ENCODE data around the gene TERB1. TPM values are rescaled to one million over a fixed set of nuclear protein-coding genes. Genes with fewer than 3 reads are reported as not detected.
"Not testable (repeated sequence)": the region's sequence is repeated elsewhere in the genome, so short reads cannot be mapped to it uniquely, and the experiment has no call there.

TERB1 gene
- total RNA-seq, 1 donor from 2014 or later, result 0.07 TPM

DNA sequence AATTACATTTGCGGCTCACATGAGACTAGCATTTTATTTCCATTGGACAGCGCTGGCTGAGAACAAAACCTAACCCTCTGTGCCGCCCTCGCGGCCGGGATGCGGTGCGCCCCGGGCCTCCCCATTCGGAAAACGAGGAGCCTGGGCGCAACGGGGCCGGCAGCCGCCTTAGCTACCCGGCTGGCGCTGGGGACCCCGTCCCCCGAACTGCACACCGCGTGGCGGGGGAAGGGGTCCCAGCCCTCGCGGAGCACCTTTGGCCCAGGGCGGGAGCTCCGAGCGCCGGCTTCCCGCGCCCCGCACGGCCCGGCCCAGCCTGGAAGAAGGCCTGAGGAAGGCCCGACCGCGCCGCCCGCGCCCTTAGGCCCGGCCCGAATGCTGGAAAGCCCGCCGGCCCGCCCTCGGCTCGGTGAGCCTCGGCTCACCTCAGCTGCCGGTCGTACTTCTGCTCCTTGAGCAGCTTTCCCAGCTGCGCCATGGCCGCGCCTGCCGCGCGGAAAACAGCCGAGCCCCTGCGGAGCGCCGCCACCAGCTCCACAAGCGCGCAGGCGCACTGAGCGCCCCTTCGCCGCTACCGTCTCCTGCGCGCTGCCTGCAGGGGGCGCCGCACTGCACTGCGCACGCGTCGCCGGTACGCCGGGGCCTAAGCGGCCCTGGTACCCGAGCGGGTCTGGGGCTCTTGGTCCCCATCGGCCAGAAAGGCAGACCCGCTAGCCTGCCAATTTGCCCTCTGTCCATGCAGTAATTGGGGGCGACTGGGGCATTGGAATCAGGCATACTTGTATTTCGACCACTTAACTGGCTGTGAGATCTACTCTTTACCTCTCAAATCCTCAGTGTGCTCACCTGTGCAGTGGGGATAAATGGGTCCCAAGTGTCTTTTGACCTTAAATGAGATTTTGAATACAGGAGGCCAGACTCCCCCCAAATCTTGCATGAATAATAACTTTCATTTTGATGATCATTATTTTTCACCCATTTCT, 29.3 kb upstream of the TERB1 start, which contains the start of gene NAE1:
TSS of gene NAE1 (minus strand) at position 555 of the 983 bp plus-strand sequence. CDS start at position 478, 77 bp downstream.
- peak; percentile 36 for DNase-seq (ENCODE audit: low read depth, low spot score)

DNA sequence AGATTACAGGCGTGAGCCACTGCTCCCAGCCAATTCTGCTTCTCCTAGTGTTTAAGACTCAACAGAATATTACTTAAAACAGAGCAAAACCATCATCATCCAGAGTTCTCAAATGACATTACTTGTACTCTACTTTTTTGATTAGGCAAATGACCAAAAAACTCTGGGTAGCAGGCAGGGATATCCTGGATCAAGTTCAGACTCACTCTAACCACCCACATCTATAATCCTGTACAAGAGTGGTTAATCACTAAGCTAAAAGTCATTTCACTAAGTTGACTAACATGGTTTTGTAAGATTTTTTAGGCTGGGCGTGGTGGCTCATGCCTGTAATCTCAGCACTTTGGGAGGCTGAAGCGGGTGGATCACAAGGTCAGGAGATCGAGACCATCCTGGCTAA, 22.6 kb upstream of the TERB1 start:
- DNase-seq (ENCODE audit: low read depth, low spot score), result no peak

DNA sequence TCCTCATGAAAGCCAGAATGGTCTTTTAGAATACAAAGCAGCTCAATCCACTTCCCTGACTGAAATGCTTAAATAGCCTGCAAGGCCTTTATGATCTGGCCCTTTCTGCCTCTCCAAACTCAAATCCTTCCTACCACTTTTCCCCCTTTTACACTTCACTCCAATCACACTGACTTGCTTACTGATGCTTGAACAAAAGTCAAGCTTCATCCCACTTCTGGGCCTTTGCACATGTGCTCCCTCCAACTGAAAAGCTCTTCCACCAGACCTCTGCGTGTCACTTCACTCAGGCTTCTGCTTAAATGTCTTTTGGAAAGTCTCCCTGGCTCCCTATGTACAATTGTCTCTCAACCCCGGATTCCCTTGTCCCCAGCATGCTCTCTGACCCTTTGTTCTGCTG, 13.3 kb upstream of the TERB1 start:
- no peak for DNase-seq (ENCODE audit: low read depth, low spot score)

DNA sequence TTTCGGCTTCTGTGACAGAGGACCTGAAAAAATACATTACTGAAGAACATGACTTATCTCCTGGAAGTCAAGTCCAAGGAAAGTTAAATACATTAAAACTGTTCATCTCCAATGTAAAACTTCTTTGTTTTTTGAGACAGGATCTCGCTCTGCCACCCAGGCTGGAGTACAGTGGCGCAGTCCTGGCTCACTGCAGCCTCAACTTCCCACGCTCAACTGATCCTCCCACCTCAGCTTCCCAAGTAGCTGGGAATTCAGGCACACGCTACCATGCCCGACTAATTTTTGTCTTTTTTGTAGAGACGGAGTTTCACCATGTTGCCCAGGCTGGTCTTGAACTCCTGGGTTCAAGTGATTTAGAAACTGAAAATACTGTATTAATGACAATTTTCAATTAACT, 9.7 kb upstream of the TERB1 start:
- DNase-seq (ENCODE audit: low read depth, low spot score), result no peak

DNA sequence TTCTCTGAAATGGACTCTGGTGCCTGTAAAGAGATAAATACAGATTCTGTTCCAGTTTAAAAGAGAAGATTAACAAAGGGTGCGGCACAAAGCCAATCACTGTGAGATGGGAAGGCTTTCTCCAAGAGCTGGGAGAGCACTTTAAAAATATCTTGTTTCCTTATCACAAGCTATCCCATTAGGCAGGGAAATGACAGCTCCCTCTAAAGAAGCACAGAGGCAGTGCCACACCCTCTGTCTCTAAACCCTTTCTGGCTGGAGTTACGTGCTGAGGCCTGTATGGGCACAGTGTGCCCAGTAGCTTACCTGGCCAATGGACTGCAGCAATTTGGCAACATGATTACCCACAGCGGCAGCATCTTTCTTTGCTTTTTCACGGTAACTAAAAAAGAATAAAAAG, 9.0 kb upstream of the TERB1 start:
- DNase-seq (ENCODE audit: low read depth, low spot score), result no peak

DNA sequence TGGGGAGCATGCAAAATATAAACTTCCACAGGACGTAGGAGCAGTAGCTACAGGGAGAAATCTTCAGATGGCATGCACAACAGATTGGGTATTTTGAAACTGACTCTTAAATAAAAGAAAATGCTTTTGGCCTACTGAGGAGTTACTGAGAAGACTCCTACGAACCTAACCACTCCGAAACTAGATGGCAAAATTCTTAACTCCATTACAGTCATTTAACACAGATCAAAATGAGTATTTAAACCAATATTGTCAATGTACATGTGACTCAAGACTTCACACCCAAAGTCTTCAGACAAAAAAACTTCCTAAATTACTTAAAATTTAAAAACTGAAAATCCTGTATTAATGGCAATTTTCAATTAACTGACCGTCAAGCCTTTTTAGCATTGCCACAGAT, 8.4 kb upstream of the TERB1 start:
- DNase-seq (ENCODE audit: low read depth, low spot score), result no peak

DNA sequence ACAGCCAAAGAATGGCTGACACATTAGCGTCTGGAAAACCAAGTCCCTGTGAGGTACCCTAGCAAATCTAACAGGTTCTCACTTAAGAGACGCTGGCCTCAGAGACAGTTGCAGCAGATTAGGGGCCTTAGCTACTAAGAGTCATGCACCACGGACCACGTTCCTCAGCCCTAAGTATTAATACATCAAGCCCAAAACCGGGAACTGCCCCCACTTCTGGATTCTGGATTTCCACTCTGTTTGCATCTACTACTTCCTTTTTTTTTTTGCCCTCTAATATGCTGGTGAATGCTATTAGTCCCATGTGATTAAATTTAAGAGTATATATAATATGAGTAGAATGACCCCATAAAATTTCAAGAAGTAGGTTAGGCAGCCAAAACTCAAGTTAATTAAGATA, 775 bp upstream of the TERB1 start:
- DNase-seq (ENCODE audit: low read depth, low spot score), result no peak

DNA sequence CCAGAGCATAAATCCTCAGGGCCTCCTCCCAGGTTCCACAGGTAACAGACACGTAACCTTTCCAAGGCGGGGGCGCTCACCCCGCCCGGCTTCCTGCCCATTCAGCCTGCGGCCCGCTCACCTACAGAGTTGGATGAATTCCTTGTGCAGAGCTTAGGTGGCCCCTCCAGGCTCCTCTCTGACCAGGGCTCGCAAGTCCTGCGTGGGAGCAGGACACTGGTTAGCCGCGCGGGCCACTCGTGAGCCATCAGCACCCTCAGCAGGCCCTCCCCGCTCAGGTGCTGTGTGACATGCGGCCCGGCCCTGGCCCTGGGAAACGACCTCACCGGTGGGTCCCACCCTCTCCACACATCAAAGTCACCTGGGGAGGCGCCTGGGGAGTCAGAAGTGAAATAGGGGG, 528 bp downstream of the TERB1 start:
- DNase-seq (ENCODE audit: low read depth, low spot score), result no peak

DNA sequence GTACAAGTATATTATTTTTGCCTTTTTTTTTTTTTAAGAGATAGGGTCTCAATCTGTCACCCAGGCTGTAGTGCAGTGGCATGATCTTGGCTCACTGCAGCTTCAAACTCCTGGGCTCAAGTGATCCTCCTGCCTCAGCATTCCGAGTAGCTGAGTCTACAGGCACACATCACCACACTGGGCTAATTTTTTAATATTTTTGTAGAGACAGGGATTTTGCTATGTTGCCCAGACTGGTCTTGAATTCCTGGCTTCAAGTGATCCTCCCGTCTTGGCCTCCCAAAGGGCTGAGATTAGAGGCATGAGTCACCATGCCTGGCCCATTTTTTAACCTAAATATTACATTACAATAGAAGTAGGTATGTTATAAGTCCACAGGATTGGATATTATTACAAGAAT, 3.2 kb downstream of the TERB1 start:
- no peak for DNase-seq (ENCODE audit: low read depth, low spot score)

DNA sequence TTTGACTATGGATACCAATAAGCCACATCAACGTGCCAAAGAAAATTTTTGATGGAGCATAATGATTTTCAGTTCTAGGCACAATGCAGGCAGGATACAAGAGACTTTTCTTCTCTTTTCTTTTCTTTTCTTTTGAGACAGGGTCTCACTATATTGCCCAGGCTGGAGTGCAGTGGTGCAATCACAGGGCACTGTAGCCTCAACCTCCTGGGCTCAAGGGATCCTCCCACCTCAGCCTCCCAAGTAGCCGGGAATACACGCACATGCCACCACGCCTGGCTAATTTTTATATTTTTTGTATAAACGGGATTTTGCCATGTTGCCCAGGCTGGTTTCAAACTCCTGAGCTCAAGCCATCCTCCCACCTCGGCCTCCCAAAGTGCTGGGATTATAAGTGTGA, 7.4 kb downstream of the TERB1 start:
- DNase-seq (ENCODE audit: low read depth, low spot score), result not testable (repeated sequence)

DNA sequence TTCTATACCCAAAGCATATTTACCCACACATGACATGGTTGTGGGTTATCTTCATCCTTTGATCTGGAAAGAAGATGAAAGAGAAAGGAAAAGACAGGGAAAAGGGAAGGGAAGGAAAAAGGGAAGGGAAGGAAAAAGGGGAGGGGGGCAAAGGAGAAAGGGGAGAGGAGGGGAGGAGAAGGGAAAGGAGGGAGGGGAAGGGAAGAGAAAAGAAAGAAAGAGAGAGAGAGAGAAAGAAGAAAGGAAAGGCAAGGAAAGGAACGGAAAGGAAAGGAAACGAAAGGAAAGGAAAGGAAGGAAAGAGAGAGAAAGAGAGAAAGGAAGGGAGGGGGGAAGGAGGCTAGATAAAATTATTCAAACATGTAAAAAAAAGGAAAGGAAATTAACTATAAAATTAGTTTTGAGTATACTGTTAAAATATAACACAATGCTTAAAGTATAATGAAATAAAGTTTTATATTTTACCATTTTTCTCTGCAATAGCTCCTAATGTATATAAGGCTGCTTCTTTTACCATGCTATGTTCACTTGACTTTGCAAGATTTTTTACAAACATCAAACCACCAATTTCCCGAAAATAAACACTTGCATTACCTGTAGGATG, 11.2 kb downstream of the TERB1 start:
- DNase-seq (ENCODE audit: low read depth, low spot score), result no peak

DNA sequence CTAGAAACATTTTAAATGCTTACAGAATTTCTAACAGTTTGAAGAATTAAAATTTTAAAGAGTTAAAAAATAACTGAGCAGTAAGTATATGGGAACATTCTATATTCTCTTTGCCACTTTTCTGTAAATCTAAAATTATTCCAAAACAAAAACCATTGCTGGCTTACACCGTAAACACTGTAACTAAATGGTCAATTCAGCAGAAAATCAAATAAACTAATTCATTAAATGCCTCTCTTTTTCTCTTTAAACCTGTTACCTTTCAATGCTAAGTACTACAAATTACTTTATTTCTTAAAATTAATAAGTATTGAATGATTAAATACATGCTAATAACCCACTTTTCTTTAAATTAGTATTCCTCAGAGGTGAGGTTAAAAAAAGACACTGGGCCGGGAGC, 14.0 kb downstream of the TERB1 start:
- DNase-seq (ENCODE audit: low read depth, low spot score), result no peak

DNA sequence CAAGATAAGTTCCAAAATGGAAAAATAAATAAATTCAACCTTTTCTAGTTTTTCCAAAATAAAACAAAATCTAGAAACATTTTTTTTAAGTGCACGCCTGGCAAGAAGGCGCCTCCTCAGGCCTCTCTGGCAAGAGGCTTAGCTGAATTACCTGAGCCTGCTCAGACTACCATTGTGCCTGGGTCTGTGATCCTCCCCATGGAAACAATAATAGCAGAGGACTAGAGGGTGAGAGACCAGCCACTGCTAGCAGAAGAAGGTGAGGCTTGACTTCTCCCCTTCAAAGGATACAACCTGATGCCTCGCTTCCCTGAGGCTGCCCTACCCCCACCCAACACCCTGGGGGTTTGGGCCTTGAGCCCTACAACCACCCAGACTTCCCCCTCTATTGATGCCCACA, 14.8 kb downstream of the TERB1 start:
- no peak for DNase-seq (ENCODE audit: low read depth, low spot score)

DNA sequence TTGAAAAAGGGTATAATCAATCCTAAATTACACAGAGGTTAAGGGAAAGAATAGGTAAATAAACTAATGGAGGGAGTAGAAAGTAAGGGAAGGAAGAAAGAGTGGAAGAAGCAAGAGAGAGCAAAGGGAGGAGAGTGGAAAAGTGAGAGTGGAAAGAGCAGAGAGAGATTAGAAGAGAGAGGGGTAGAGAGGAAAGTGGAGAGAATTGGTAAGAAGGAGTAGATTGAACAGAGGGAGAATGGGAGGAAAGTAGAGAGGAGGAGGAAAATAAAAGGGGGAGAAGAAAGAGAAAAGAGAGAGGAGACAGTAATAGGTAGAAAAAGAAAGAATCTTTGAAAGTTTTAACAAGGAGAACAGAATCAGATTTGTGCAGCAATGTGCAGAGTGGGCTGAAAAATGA, 24.9 kb downstream of the TERB1 start:
- DNase-seq (ENCODE audit: low read depth, low spot score), result no peak

DNA sequence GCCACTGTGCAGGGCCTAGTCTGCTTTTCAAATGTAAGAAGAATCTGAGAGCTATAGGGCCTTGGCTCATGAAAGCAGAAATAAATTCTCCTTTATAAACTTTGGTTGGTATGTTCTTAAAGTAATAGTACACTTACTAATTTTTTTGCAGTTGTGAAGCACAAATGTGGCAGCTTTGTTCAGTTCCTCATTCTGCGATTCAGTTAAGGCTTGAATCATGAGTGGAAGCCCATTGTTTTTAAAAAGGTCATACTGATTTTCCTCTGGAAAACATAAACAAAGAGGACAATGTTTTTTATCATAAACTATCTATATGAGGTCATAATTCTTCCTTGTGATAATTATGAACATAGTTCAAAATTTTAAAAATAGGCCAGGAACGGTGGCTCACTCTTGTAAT, 26.4 kb downstream of the TERB1 start:
- no peak for DNase-seq (ENCODE audit: low read depth, low spot score)

DNA sequence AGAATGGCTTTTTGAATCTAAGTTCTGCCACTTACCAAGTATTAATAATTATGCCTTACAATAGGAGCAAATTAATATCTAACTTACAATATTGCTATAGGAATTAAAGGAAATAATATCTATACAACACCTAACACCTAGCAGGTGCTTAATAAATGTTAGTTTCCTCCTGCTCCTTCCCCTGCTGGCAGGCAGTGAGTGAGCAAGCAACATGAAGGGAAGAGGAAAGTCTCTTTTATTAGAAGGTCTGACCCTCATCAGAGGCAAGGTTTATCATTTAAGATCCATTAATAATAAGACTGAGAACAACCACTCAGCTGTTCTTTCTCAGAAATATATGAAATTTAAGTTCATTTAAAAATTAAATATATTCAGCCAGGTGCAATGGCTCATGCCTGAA, 43.3 kb downstream of the TERB1 start:
- no peak for DNase-seq (ENCODE audit: low read depth, low spot score)

DNA sequence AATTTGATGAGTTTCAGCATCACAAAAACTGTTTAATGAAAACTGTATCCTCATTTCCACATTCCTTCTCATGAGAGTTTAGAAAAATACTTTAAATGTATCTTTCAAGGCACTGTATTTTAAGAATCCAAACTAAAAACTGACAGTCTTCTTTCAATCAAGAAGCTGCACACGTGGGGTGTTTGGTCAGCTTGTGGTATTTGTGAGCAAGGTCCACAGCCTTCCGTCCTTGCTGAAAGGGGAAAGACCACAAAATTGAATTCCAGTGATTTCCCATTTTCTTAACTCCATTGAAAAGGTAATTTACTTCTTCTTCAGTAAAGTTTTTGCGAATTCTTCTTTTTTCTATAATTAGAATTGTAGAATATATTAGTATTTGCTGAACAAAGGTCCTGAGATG, 46.6 kb downstream of the TERB1 start:
- no peak for DNase-seq (ENCODE audit: low read depth, low spot score)

DNA sequence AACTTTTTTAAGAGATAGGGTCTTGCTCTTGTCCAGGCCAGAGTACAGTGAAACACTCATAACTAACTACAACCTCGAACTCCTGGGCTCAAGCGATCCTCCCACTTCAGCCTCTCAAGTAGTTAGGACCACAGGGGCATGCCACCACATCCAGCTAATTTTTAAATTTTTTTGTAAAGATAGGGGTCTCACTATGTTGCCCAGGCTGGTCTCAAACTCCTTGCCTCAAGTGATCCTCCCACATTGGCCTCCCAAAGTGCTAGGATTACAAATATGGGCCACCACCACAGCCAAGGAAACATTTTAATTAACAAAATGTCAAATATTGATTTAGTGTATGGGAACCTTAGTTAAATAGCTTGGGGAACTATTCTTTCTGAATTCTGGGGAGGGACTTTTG, 47.2 kb downstream of the TERB1 start:
- DNase-seq (ENCODE audit: low read depth, low spot score), result no peak

DNA sequence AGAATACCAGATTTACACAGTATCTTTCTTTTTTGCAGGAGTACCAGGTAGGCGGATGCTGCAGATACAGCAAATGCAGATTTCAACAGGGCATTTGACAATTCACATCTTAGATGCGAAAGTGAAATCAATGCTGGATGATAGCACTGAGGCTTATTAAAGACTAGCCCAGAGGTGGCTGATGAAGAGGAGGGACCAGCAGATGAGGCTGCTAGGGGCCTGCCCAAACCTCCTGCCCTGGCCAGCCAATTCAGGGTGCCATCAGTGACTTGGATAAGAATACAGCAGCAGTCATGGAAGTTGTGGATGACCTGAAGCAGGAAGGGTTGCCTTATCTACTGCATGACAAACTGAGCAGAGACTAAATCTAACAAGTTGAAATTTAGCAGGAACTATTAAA, 48.4 kb downstream of the TERB1 start:
- DNase-seq (ENCODE audit: low read depth, low spot score), result no peak

DNA sequence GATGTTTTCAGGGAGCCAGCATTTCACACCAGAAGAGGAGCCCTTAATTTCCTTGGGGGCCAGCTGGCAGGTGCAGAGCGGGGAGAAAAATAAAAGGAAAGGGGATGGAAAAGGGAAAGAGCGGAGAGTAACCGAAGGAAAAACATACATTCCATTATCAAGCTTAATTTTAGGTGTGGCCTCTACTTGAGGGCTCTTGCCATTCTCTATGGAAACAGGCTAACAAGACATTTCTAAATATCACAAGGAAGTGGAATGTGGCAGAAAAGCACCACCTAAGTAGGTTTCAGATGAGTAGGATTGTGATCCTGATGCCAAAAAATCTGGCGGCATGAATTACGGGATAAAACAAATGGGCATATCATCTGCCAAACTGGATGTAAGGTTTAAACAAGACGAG, 49.0 kb downstream of the TERB1 start:
- DNase-seq (ENCODE audit: low read depth, low spot score), result no peak

DNA sequence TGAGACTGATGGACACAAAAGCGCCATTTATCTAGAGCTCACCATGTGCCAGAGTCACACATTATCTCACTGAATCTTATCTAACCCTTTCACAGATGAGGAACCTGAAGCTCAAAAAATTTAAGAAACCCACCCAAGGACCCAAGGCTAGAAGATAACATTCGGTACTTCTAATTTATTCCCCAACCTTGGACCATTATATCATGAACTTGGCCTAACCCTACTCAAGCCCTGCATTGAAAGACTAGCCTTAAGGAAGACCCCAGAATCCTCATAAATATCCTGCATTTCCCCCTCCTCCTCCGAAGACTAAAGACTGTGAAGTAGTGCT, 49.4 kb downstream of the TERB1 start:
- no peak for DNase-seq (ENCODE audit: low read depth, low spot score)

DNA sequence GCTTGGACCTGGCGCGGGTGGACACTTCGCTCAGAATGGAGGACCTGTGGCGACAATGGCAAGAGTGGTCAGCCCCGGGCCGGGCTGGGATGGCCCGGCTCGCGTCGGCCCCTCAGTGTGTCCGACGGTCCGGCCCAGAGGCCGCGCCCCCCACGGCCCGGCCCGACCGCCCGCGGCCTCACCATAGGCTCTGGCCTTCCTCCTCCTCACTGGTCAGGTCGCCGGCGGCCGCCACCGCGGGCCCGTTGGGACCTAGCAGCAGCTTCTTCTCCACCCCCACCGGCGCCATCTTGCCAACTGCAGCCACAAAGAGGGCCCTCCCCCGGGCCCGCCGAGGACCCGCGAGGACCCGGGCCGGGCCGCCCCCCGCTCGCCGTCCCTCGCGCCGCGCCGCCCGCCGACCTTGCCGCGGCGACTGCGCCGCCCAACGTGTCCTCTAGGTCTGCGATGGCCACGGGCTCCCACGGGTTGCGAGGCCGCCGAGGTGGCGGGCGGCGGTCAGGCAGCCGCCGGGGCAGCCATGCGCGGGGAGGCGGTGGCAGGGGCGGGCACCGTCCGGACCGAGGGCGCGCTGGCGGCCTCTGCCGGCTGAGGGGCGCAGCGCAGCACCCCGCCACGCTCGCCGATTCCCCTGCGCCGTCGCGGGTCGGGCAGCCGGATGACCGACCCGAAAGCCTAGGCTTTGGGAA, 49.9 kb downstream of the TERB1 start, which contains the start of gene DYNC1LI2:
TSS of gene DYNC1LI2 (minus strand) at position 307 of the 689 bp plus-strand sequence. CDS start at position 289, 18 bp downstream.
- no peak for DNase-seq (ENCODE audit: low read depth, low spot score)

DNA sequence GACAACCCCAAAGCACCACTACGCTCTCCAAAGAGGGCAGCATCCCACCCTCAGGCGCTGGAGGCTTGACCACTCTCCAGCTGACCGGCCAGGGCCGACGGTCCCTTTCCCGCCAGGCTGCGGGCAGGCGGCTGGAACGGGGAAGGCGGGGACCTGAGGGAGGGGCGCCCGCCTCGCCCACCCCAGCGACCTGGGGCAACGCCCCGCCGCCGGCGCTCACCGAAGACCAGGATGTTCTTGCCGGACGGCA, 50.4 kb downstream of the TERB1 start:
- no peak for DNase-seq (ENCODE audit: low read depth, low spot score)
